K562 (cell line): ENCODE results near the gene CUL5. TPM values are rescaled to one million over a fixed set of nuclear protein-coding genes. Genes with fewer than 3 reads are reported as not detected.
A peak's percentile ranks its signal among the peaks of the same experiment; 100 is the strongest.

Source experiments
- ATAC-seq: fragments of 200-7000 bp; cut with Tn5 transposase; 3 replicates; pipeline ENCODE4 v1.9.1; 2020; ENCODE audit warnings: moderate library complexity
- BruUV-seq: library from RNA; stranded (reverse); fragments of 400-500 nt; replicated peaks from 2 replicates; lab custom pipeline; 2021; lab: Mats Ljungman, UMichigan
- CTCF ChIA-PET: fragments of 300-600 bp; formaldehyde crosslinking; extraction: SDS; loops from one replicate; lab custom pipeline; 2021; ENCODE audit warnings: low intra/inter-chr PET ratio; lab: Yijun Ruan, JAX
- POLR2A ChIA-PET: fragments of 300-600, 350-650 bp; sonication (Branson Sonifier 250); formaldehyde crosslinking; extraction: SDS; loops from one replicate; lab custom pipeline; 2021; ENCODE audit warnings: antibody characterized with exemption, inconsistent platforms; lab: Yijun Ruan, JAX
- DNase-seq, 4 experiments: peaks; one replicate each; pipeline versions ENCODE4 v3.0.0 to v3.0.0-alpha.2; 2011 to 2018; ENCODE audit warnings: low spot score in 3 of 4, mixed read lengths in 3 of 4; ENCODE audit errors: extremely low read depth in 1 of 4
- FAIRE-seq: peaks from 2 replicates; lab custom pipeline; 2011; peaks lifted over from hg19 to GRCh38; lab: Jason Lieb, UNC
- H2AFZ ChIP-seq: 2 replicates; pipeline ENCODE4 v1.6.0; 2011; ENCODE audit warnings: low read depth, low read length, control low read depth, inconsistent platforms
- H3K27ac ChIP-seq: fragments of 200-600 bp; 3 replicates; pipeline ENCODE4 v1.8.0; 2011; ENCODE audit warnings: low read depth, mild to moderate bottlenecking, control low read depth, inconsistent platforms, low read length, moderate library complexity, mixed read lengths; ENCODE audit errors: extremely low read depth
- H3K27me3 ChIP-seq, 2 experiments: fragments of 300-600 bp in 1 of 2; 2 replicates in 1 of 2; 3 replicates in 1 of 2; pipeline versions ENCODE4 v1.6.0 to v1.8.0; 2011; ENCODE audit warnings: inconsistent platforms in 2 of 2, low read length in 2 of 2, mild to moderate bottlenecking in 1 of 2, mixed read lengths in 1 of 2, moderate library complexity in 1 of 2; ENCODE audit not compliant: control insufficient read depth in 2 of 2, insufficient read depth in 2 of 2
- H3K36me3 ChIP-seq: fragments of 300-600 bp; 3 replicates; pipeline ENCODE4 v1.8.0; 2011; ENCODE audit warnings: mild to moderate bottlenecking, low read length, inconsistent platforms; ENCODE audit not compliant: control insufficient read depth, insufficient read depth
- H3K4me1 ChIP-seq, 2 experiments: fragments of 200-600 bp in 1 of 2; replicated peaks in 1 of 2; 2 replicates in 1 of 2; 3 replicates in 1 of 2; pipeline versions ENCODE4 v1.5.1 to v1.8.0; 2011; ENCODE audit warnings: inconsistent platforms in 2 of 2, low read length in 2 of 2, mild to moderate bottlenecking in 1 of 2, mixed read lengths in 1 of 2, moderate library complexity in 1 of 2; ENCODE audit not compliant: control insufficient read depth in 2 of 2, insufficient read depth in 2 of 2
- H3K4me2 ChIP-seq: 2 replicates; pipeline ENCODE4 v1.6.1; 2011; ENCODE audit warnings: low read length, control low read depth, inconsistent platforms, mixed read lengths; ENCODE audit not compliant: insufficient read depth
- H3K4me3 ChIP-seq: fragments of 200-600 bp; sonication (generic), shearing (Covaris generic); 2 replicates; pipeline ENCODE4 v1.5.1; 2016; ENCODE audit warnings: control low read depth, inconsistent platforms
- H3K79me2 ChIP-seq: fragments of 200-600 bp; 3 replicates; pipeline ENCODE4 v1.8.0; 2011; ENCODE audit warnings: low read length, inconsistent platforms; ENCODE audit not compliant: control insufficient read depth, insufficient read depth
- H3K9ac ChIP-seq, 2 experiments: 2 replicates each; pipeline versions ENCODE4 v1.6.0 to v1.6.1; 2011; ENCODE audit warnings: low read depth in 2 of 2, low read length in 2 of 2, control low read depth in 1 of 2, inconsistent platforms in 1 of 2, mild to moderate bottlenecking in 1 of 2, mixed read lengths in 1 of 2; ENCODE audit not compliant: insufficient read depth in 1 of 2
- H3K9me1 ChIP-seq: one replicate; pipeline ENCODE4 v1.6.0; 2011; ENCODE audit warnings: inconsistent platforms, mild to moderate bottlenecking, low read length, moderate library complexity; ENCODE audit not compliant: control insufficient read depth, insufficient read depth
- H3K9me3 ChIP-seq: replicated peaks from 2 replicates; pipeline ENCODE4 v1.5.1; 2011; ENCODE audit warnings: low read depth, low read length, inconsistent platforms; ENCODE audit not compliant: control insufficient read depth, insufficient read depth
- H4K20me1 ChIP-seq: replicated peaks from 2 replicates; pipeline ENCODE4 v1.6.1; 2011; ENCODE audit warnings: low read length, inconsistent platforms, mixed read lengths; ENCODE audit not compliant: control insufficient read depth, insufficient read depth
- E2F6 ChIP-seq, 2 experiments: IDR thresholded peaks; 2 replicates each; pipeline ENCODE4 v1.6.1; 2011; ENCODE audit warnings: borderline replicate concordance in 1 of 2, control low read depth in 1 of 2, low read depth in 1 of 2, low read length in 1 of 2, mild to moderate bottlenecking in 1 of 2, mixed read lengths in 1 of 2, moderate library complexity in 1 of 2; ENCODE audit not compliant: insufficient read depth in 1 of 2, insufficient read length in 1 of 2, poor library complexity in 1 of 2, severe bottlenecking in 1 of 2; ENCODE audit errors: extremely low read depth in 1 of 2
- FUS ChIP-seq: fragments of 200-400 bp; formaldehyde crosslinking; optimal IDR thresholded peaks from 2 replicates; pipeline ENCODE3; 2017; ENCODE audit warnings: low read depth, low read length
- HMBOX1 ChIP-seq: sonication (generic); IDR thresholded peaks from 2 replicates; pipeline ENCODE4 v1.6.1; 2016
- MAFG ChIP-seq: fragments of 450-650 bp; conservative IDR thresholded peaks from 2 replicates; pipeline ENCODE4 v1.6.1; 2016; ENCODE audit warnings: missing genetic modification characterization, missing compliant biosample characterization
- RBBP5 ChIP-seq: fragments of 200-600 bp; sonication (generic); IDR thresholded peaks from 2 replicates; pipeline ENCODE4 v1.6.1; 2012; ENCODE audit warnings: borderline replicate concordance, mild to moderate bottlenecking, low read length, control low read depth, inconsistent platforms; ENCODE audit not compliant: insufficient read depth, poor library complexity, severe bottlenecking
- SPI1 ChIP-seq: IDR thresholded peaks from 2 replicates; pipeline ENCODE4 v1.6.1; 2011; ENCODE audit warnings: low read depth, low read length, control low read depth, borderline replicate concordance
- VEZF1 ChIP-seq: fragments of 200-800 bp; sonication (Bioruptor generic); IDR thresholded peaks from 2 replicates; pipeline ENCODE4 v1.6.1; 2017; ENCODE audit warnings: missing genetic modification characterization, missing compliant biosample characterization
- ZNF3 ChIP-seq: fragments of 250-450 bp; sonication (Bioruptor Pico); IDR thresholded peaks from 2 replicates; pipeline ENCODE4 v1.5.0; 2021; ENCODE audit warnings: mild to moderate bottlenecking, moderate library complexity
- WGBS: fragments of 100-300 bp; shearing (Covaris generic); methylation state at CpG from one replicate; pipeline ENCODE4 v1.1.6; 2016; ENCODE audit warnings: low coverage, mixed read lengths; ENCODE audit not compliant: insufficient coverage; ENCODE audit errors: missing lambda C conversion rate; 5-methylcytosine and 5-hydroxymethylcytosine counted together
- in situ Hi-C: fragments of 300-500 bp; cut with MboI; formaldehyde crosslinking; loops from 4 replicates; pipeline ENCODE4 v1.15.0; 2018; ENCODE audit warnings: inconsistent platforms, mixed read lengths
- intact Hi-C: fragments of 100-400 bp; cut with micrococcal nuclease; formaldehyde crosslinking; loops from 2 replicates; pipeline ENCODE4 v1.14.2; 2022
- polyA plus RNA-seq, 8 experiments: library from polyadenylated mRNA; depleted of rRNA in 4 of 8; stranded (reverse) in 5 of 8; unstranded in 3 of 8; fragments of >200 nt; fragmentation: Nextera tagmentation in 2 of 8; fragmentation: Illumina TruSeq in 1 of 8; extraction: Ambion mirVana in 2 of 8; extraction: Trizol in 1 of 8; gene quantifications; 2 replicates each; pipeline versions ENCODE4 v1.2.1 to v1.2.3, GENCODE V29; 2011 to 2014; ENCODE audit warnings: inconsistent platforms in 1 of 8, missing spikeins in 1 of 8
- total RNA-seq, 7 experiments: library from RNA; depleted of rRNA in 6 of 7; stranded (reverse); fragments of >200 nt in 6 of 7; fragmentation: Illumina TruSeq in 2 of 7; extraction: Trizol in 2 of 7; gene quantifications; 2 replicates each; pipeline versions ENCODE4 v1.2.1 to v1.2.3, GENCODE V29; 2011 to 2021; ENCODE audit warnings: low replicate concordance in 1 of 7

Gene CUL5
- total and polyA plus RNA-seq, 9 of the 15 experiments (the other 6 are each of a cell fraction or from before 2014, with no cell fraction given) = 14.3 to 45.9 (median 23.0) TPM

- H3K4me2 ChIP-seq = no peak overlapping the region
- in situ Hi-C loops = loop anchor here (10.0 kb wide), 1 partner anchor 647 kb away; no protein-coding TSS in a partner anchor
Measured at GRCh38 chr11:108007819-108008218, 879 bp upstream of the CUL5 start.

GRCh38 chr11:108009497-108010370, 1.0 kb downstream of the CUL5 start:
- peak in 3 of 4 experiments; percentile 23 to 53 (median 29) for DNase-seq
- 0% methylated on average over 28 of the region's 31 CpGs for WGBS
- peak; percentile 51 for FAIRE-seq
- CTCF ChIA-PET = interaction anchor here (0.9 kb wide), 1 partner anchor 639 kb away, joined by 3 read pairs; no protein-coding TSS in a partner anchor
- peak overlapping the region; percentile 99 to 100 for H3K9ac ChIP-seq
- peaks cover 16 to 24% of the 10 kb centered on the region in 2 experiments; a peak in 3 of 5 replicates for H3K4me1 ChIP-seq
- no peaks in the 10 kb centered on the region for H4K20me1 ChIP-seq
- H3K4me3 ChIP-seq = peak overlapping the region; percentile 90
- intact Hi-C loops = loop anchor here (2.0 to 5.0 kb wide), 3 partner anchors 17 to 638 kb away; partner anchors contain the start of genes ATM and NPAT
- BruUV-seq = TSS peak; percentile 56
- peak; percentile 30 for ATAC-seq
- in situ Hi-C loops = loop anchor here (10.0 kb wide), 1 partner anchor 645 kb away; no protein-coding TSS in a partner anchor
- H3K9me3 ChIP-seq = no peaks in the 10 kb centered on the region
- H2AFZ ChIP-seq = peak overlapping the region; percentile 98
- peak overlapping the region; percentile 96 for H3K4me2 ChIP-seq
- H3K79me2 ChIP-seq = peaks cover 61% of the 10 kb centered on the region
- peaks cover 11% of the 10 kb centered on the region; the same call in 2 of the 3 replicates for H3K36me3 ChIP-seq
- POLR2A ChIA-PET = interaction anchor here (0.6 to 1.4 kb wide), 13 partner anchors 10 to 213 kb away, joined by 3 to 11 read pairs (median 3); partner anchors contain the start of genes ATM and NPAT
- no peaks in the 10 kb centered on the region for H3K27me3 ChIP-seq
- peak overlapping the region; percentile 99 for H3K27ac ChIP-seq
- no peaks in the 10 kb centered on the region for H3K9me1 ChIP-seq
- TF ChIP-seq FUS (no peak), E2F6 (IDR thresholded peaks at IDR 0.05; ENCODE audit: borderline replicate concordance in 1 of 2, extremely low read depth in 1 of 2, insufficient read depth in 1 of 2, insufficient read length in 1 of 2, low read depth in 1 of 2, low read length in 1 of 2, poor library complexity in 1 of 2, severe bottlenecking in 1 of 2) (peak in 1 of 2 experiments; percentile 5), HMBOX1 (peak; percentile 61), MAFG (tag) (no peak), SPI1 (0 out of 2 replicates have a peak, but pooled peaks have one; percentile 11), RBBP5 (peak; percentile 76), VEZF1 (CRISPR knock-in tag) (peak; percentile 44)

More at GRCh38 chr11:108007819-108008218, 879 bp upstream of the CUL5 start:
- WGBS = 86% methylated on average over 14 of the region's 18 CpGs
- no peaks in the 10 kb centered on the region for H3K9me1 ChIP-seq
- TF ChIP-seq ZNF3 (CRISPR knock-in tag) = no peak
- TF ChIP-seq, all 486 proteins: peak for 0
- Histone ChIP-seq H3K4me3 (no peak overlapping the region), H3K9me3 (no peaks in the 10 kb centered on the region), H3K36me3 (no peaks in the 10 kb centered on the region), H4K20me1 (no peaks in the 10 kb centered on the region), H3K4me1 (peaks cover 1 to 17% of the 10 kb centered on the region in 2 experiments; a peak in 3 of 5 replicates), H2AFZ (no peak overlapping the region), H3K27ac (no peak overlapping the region), H3K9ac (no peak overlapping the region), H3K27me3 (no peaks in the 10 kb centered on the region), H3K79me2 (peaks cover 41% of the 10 kb centered on the region)
- POLR2A ChIA-PET = no interaction called here
- CTCF ChIA-PET = no interaction called here
- FAIRE-seq = no peak
- BruUV-seq = no TSS peak
- no peak for ATAC-seq
- DNase-seq = no peak
- intact Hi-C loops = loop anchor here (2.0 to 5.0 kb wide), 3 partner anchors 19 to 639 kb away; partner anchors contain the start of genes ATM and NPAT
